Measurements from ENCODE around the gene GAB1. TPM values are rescaled to one million over a fixed set of nuclear protein-coding genes. Genes with fewer than 3 reads are reported as not detected.

The GAB1 gene
- total RNA-seq, 1 experiment from 2014 or later: 15.3 TPM

GRCh38 chr4:143338313-143338712, 1.6 kb downstream of the GAB1 start:
- H3K4me3 Mint-ChIP-seq: peak overlapping the region; percentile 90 to 99
- H3K27ac Mint-ChIP-seq: no peak overlapping the region
- no CpG with 5 or more reads among the region's 5 CpGs for WGBS (ENCODE audit: extremely low coverage, insufficient read length, low lambda C conversion rate)
- no peak for DNase-seq
- Histone ChIP-seq H3K14ac (ENCODE audit: insufficient read depth, low read length) (no peak overlapping the region), H3K4me2 (ENCODE audit: insufficient read depth, insufficient read length, low read length) (peak overlapping the region; percentile 97), H2AFZ (ENCODE audit: low read length) (no peak overlapping the region), H4K91ac (ENCODE audit: insufficient read length, low read depth, low read length) (no peak overlapping the region), H4K8ac (replicated peaks; ENCODE audit: insufficient read length, low read depth, low read length) (no peak overlapping the region), H2BK120ac (ENCODE audit: low read depth, low read length, poor library complexity, severe bottlenecking) (no peak overlapping the region), H3K9ac (ENCODE audit: extremely low read depth, insufficient read length, low read length) (no peak overlapping the region), H3T11ph (ENCODE audit: low read length) (no peak overlapping the region), H2BK12ac (ENCODE audit: insufficient read length, low read depth, low read length) (no peak overlapping the region), H3K4ac (ENCODE audit: low read depth, low read length) (no peak overlapping the region), H3K4me1 (ENCODE audit: insufficient read depth, low read length) (no peaks in the 10 kb centered on the region), H3K23ac (ENCODE audit: insufficient read length, low read depth, low read length) (no peak overlapping the region), H3K27ac (ENCODE audit: insufficient read length, low read depth, low read length) (no peak overlapping the region), H2BK15ac (ENCODE audit: low read depth, low read length) (no peak overlapping the region), H3K9me3 (ENCODE audit: control insufficient read depth, low read depth, low read length) (no peaks in the 10 kb centered on the region), H2BK5ac (ENCODE audit: insufficient read length, low read length) (no peak overlapping the region), H3K18ac (ENCODE audit: insufficient read length, low read depth, low read length) (no peak overlapping the region), H2AK5ac (ENCODE audit: insufficient read length, low read length) (no peak overlapping the region), H4K20me1 (ENCODE audit: control insufficient read depth, insufficient read depth, insufficient read length) (no peaks in the 10 kb centered on the region), H3K23me2 (ENCODE audit: insufficient read length, low read depth, low read length, poor library complexity, severe bottlenecking) (peaks cover 14% of the 10 kb centered on the region), H3K27me3 (ENCODE audit: insufficient read depth, low read length) (no peaks in the 10 kb centered on the region), H2BK20ac (ENCODE audit: low read depth, low read length, poor library complexity, severe bottlenecking) (no peak overlapping the region), H3K79me1 (ENCODE audit: insufficient read depth, low read depth, low read length, poor library complexity, severe bottlenecking) (peaks cover 4% of the 10 kb centered on the region), H3K79me2 (ENCODE audit: insufficient read depth, low read length) (peaks cover 3% of the 10 kb centered on the region; the same call in 1 of the 2 replicates), H3K56ac (ENCODE audit: insufficient read length, low read depth, low read length) (no peak overlapping the region), H4K5ac (ENCODE audit: insufficient read length, low read depth, low read length) (no peak overlapping the region)
- no peaks in the 10 kb centered on the region; a peak in 1 of 5 replicates for H3K9me3 Mint-ChIP-seq
- peaks cover 7% of the 10 kb centered on the region for H3K27me3 Mint-ChIP-seq (ENCODE audit: low read depth)
- peaks cover 0 to 5% (median 4%) of the 10 kb centered on the region in 3 experiments; a peak in 3 of 7 replicates for H3K36me3 Mint-ChIP-seq (ENCODE audit: insufficient read depth in 1 of 3, low read depth in 3 of 3)
- H3K4me1 Mint-ChIP-seq: peaks cover 16 to 24% of the 10 kb centered on the region in 2 experiments
- no peak for TF ChIP-seq CTCF (conservative IDR thresholded peaks at IDR 0.05)
